ENCODE data around the gene ABI3BP. TPM values are rescaled to one million over a fixed set of nuclear protein-coding genes. Genes with fewer than 3 reads are reported as not detected.

The ABI3BP gene
- total RNA-seq, 1 experiment from 2014 or later, result 5.2 TPM

GRCh38 chr3:100912571-100912970, 80.7 kb downstream of the ABI3BP start:
- BruUV-seq (replicated peaks), result no TSS peak
- Mint-ChIP-seq H3K36me3 (ENCODE audit: insufficient read depth, unreplicated experiment) (no peaks in the 10 kb centered on the region), H3K9me3 (ENCODE audit: low read depth, unreplicated experiment) (peaks cover 3% of the 10 kb centered on the region), H3K4me3 (ENCODE audit: low read depth, unreplicated experiment) (no peak overlapping the region), H3K27ac (ENCODE audit: unreplicated experiment) (no peak overlapping the region), H3K4me1 (ENCODE audit: low read depth, unreplicated experiment) (no peaks in the 10 kb centered on the region), H3K27me3 (ENCODE audit: unreplicated experiment) (no peaks in the 10 kb centered on the region)
- CTCF ChIA-PET, result interaction anchor here (0.7 kb wide), 1 partner anchor 10 kb away, joined by 3 read pairs; no protein-coding TSS in a partner anchor
- no peak for DNase-seq
- intact Hi-C loops (cut with micrococcal nuclease; ENCODE audit: unreplicated experiment), result no loop called here
- TF ChIP-seq CTCF (IDR thresholded peaks at IDR 0.05; ENCODE audit: unreplicated experiment), result no peak

DNA sequence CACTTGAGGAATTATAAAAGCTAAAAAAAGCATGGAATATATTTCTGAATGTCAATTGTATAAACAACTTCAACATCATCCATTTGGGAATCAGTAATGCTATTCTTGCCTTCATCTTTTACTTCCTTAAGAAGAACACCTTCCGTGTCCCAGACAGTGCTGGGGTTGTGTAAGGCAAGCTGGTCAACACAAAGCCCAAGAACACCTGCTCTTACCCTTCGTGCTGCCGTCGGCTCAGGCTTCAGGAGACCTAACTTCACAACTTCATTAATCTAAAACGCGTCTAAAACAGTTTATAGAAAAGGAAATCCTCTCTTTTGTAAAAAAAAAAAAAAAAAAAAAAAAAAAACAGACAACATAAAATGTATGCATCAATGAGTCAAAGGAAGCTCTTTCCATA, 81.3 kb downstream of the ABI3BP start:
- no peak for DNase-seq
- Mint-ChIP-seq H3K27me3 (ENCODE audit: unreplicated experiment) (no peaks in the 10 kb centered on the region), H3K4me1 (ENCODE audit: low read depth, unreplicated experiment) (no peaks in the 10 kb centered on the region), H3K9me3 (ENCODE audit: low read depth, unreplicated experiment) (peaks cover 3% of the 10 kb centered on the region), H3K4me3 (ENCODE audit: low read depth, unreplicated experiment) (no peak overlapping the region), H3K27ac (ENCODE audit: unreplicated experiment) (no peak overlapping the region), H3K36me3 (ENCODE audit: insufficient read depth, unreplicated experiment) (no peaks in the 10 kb centered on the region)
- BruUV-seq (replicated peaks), result no TSS peak
- CTCF ChIA-PET, result interaction anchor here (0.7 kb wide), 1 partner anchor 10 kb away, joined by 3 read pairs; no protein-coding TSS in a partner anchor
- intact Hi-C loops (cut with micrococcal nuclease; ENCODE audit: unreplicated experiment), result no loop called here
- TF ChIP-seq CTCF (IDR thresholded peaks at IDR 0.05; ENCODE audit: unreplicated experiment), result no peak

DNA sequence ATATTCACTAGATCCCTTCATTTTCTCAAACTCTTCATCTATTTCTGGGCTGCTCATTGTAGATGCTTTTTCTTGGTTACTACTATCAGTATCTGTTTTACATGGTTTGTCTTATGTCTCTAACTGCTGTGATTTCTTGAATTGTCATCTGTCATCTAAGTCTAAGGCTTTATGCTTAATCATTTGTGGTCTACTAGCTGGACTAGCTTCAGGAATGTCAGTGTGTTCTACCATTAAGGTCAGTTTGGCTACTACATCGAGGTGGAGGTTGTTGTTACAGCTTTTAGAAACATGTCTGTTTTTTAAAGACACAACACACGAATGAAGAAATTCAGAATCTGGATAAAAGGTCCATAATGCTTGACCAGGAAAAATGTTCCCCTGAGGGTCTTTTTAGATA, 82.2 kb downstream of the ABI3BP start:
- intact Hi-C loops (cut with micrococcal nuclease; ENCODE audit: unreplicated experiment), result no loop called here
- CTCF ChIA-PET, result no interaction called here
- TF ChIP-seq CTCF (IDR thresholded peaks at IDR 0.05; ENCODE audit: unreplicated experiment), result no peak
- BruUV-seq (replicated peaks), result no TSS peak
- no peaks in the 10 kb centered on the region for H3K27me3 Mint-ChIP-seq (ENCODE audit: unreplicated experiment)
- peaks cover 3% of the 10 kb centered on the region for H3K9me3 Mint-ChIP-seq (ENCODE audit: low read depth, unreplicated experiment)
- H3K4me1 Mint-ChIP-seq (ENCODE audit: low read depth, unreplicated experiment), result no peaks in the 10 kb centered on the region
- no peaks in the 10 kb centered on the region for H3K36me3 Mint-ChIP-seq (ENCODE audit: insufficient read depth, unreplicated experiment)
- no peak for DNase-seq
- no peak overlapping the region for H3K27ac Mint-ChIP-seq (ENCODE audit: unreplicated experiment)
- H3K4me3 Mint-ChIP-seq (ENCODE audit: low read depth, unreplicated experiment), result no peak overlapping the region

DNA sequence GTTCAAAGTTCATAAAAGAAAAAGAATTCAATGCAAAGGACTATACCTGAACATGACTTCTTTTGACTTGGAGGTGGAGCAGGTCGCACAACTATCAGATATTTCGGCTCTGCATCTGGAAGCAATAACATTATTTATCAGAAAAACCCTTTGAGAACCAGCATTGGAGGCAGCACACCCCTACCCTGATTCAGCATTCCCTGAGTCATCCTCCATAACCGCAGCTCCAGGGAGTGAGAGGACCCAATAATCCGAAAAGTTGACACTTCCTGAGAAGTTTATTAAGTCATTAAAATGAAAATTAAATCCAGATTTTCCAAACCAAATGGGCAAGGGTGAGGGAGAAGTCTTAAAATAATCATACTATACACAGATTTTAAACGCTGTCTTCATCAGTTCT, 90.6 kb downstream of the ABI3BP start:
- Mint-ChIP-seq H3K4me3 (ENCODE audit: low read depth, unreplicated experiment) (no peak overlapping the region), H3K36me3 (ENCODE audit: insufficient read depth, unreplicated experiment) (no peaks in the 10 kb centered on the region), H3K4me1 (ENCODE audit: low read depth, unreplicated experiment) (peaks cover 12% of the 10 kb centered on the region), H3K27me3 (ENCODE audit: unreplicated experiment) (no peaks in the 10 kb centered on the region), H3K27ac (ENCODE audit: unreplicated experiment) (no peak overlapping the region), H3K9me3 (ENCODE audit: low read depth, unreplicated experiment) (no peaks in the 10 kb centered on the region)
- TF ChIP-seq CTCF (IDR thresholded peaks at IDR 0.05; ENCODE audit: unreplicated experiment), result no peak
- intact Hi-C loops (cut with micrococcal nuclease; ENCODE audit: unreplicated experiment), result no loop called here
- BruUV-seq (replicated peaks), result no TSS peak
- no peak for DNase-seq
- CTCF ChIA-PET, result no interaction called here

All from Calu3 (cell line).